Mesenchymal stem cell (in vitro differentiated cells and primary cell): ENCODE results near the gene MORC2.

Source experiments
- DNase-seq: peaks from one replicate; pipeline ENCODE4 v3.0.0-alpha.2; 2013
- H2AFZ ChIP-seq: one replicate; pipeline ENCODE4 v1.6.1; 2013; ENCODE audit warnings: low read depth, mild to moderate bottlenecking, control low read depth, inconsistent platforms, low read length, moderate library complexity
- H2AK5ac ChIP-seq: 2 replicates; pipeline ENCODE4 v1.6.1; 2013; ENCODE audit warnings: low read length, moderate library complexity, mild to moderate bottlenecking, inconsistent platforms; ENCODE audit not compliant: severe bottlenecking
- H2BK120ac ChIP-seq: one replicate; pipeline ENCODE4 v1.6.1; 2013; ENCODE audit warnings: low read depth, mild to moderate bottlenecking, inconsistent platforms, low read length, moderate library complexity
- H2BK12ac ChIP-seq, 2 experiments: one replicate each; pipeline ENCODE4 v1.6.1; 2013; ENCODE audit warnings: inconsistent platforms in 2 of 2, low read length in 2 of 2, mild to moderate bottlenecking in 2 of 2, moderate library complexity in 2 of 2, control low read depth in 1 of 2
- H2BK15ac ChIP-seq: one replicate; pipeline ENCODE4 v1.6.1; 2013; ENCODE audit warnings: mild to moderate bottlenecking, low read depth, inconsistent platforms; ENCODE audit not compliant: poor library complexity, severe bottlenecking
- H2BK5ac ChIP-seq: 2 replicates; pipeline ENCODE4 v1.6.1; 2013; ENCODE audit warnings: low read depth, mild to moderate bottlenecking, low read length, control low read depth, inconsistent platforms; ENCODE audit not compliant: poor library complexity, severe bottlenecking
- H3K14ac ChIP-seq, 2 experiments: one replicate each; pipeline ENCODE4 v1.6.1; 2013; ENCODE audit warnings: inconsistent platforms in 2 of 2, low read length in 2 of 2, control low read depth in 1 of 2, mild to moderate bottlenecking in 1 of 2, moderate library complexity in 1 of 2
- H3K18ac ChIP-seq, 2 experiments: one replicate each; pipeline ENCODE4 v1.6.1; 2013; ENCODE audit warnings: inconsistent platforms in 2 of 2, low read length in 2 of 2, control low read depth in 1 of 2, low read depth in 1 of 2, mild to moderate bottlenecking in 1 of 2
- H3K23ac ChIP-seq, 2 experiments: one replicate each; pipeline ENCODE4 v1.6.1; 2013; ENCODE audit warnings: inconsistent platforms in 2 of 2, low read length in 2 of 2, mild to moderate bottlenecking in 2 of 2, moderate library complexity in 2 of 2, control low read depth in 1 of 2
- H3K27ac ChIP-seq: 2 replicates; pipeline ENCODE4 v1.5.1; 2013; ENCODE audit warnings: mild to moderate bottlenecking, moderate library complexity, low read length, control low read depth, inconsistent platforms; ENCODE audit not compliant: poor library complexity, severe bottlenecking
- H3K27me3 ChIP-seq, 2 experiments: 2 replicates each; pipeline versions ENCODE4 v1.6.1 to v1.7.0; 2013; ENCODE audit warnings: low read length in 2 of 2, mild to moderate bottlenecking in 2 of 2, moderate library complexity in 2 of 2, control low read depth in 1 of 2, inconsistent platforms in 1 of 2; ENCODE audit not compliant: control insufficient read depth in 1 of 2, insufficient read depth in 1 of 2
- H3K36me3 ChIP-seq, 2 experiments: 2 replicates each; pipeline versions ENCODE4 v1.6.1 to v1.7.0; 2013; ENCODE audit warnings: low read length in 2 of 2, control low read depth in 1 of 2, inconsistent platforms in 1 of 2, low read depth in 1 of 2, mild to moderate bottlenecking in 1 of 2; ENCODE audit not compliant: insufficient read depth in 2 of 2, control insufficient read depth in 1 of 2
- H3K4ac ChIP-seq, 2 experiments: one replicate each; pipeline ENCODE4 v1.6.1; 2013; ENCODE audit warnings: inconsistent platforms in 2 of 2, low read length in 2 of 2, mild to moderate bottlenecking in 2 of 2, moderate library complexity in 2 of 2, control low read depth in 1 of 2, low read depth in 1 of 2
- H3K4me1 ChIP-seq: 2 replicates; pipeline ENCODE4 v1.6.1; 2013; ENCODE audit warnings: low read depth, low read length, control low read depth; ENCODE audit not compliant: control insufficient read depth, insufficient read depth
- H3K4me2 ChIP-seq: 2 replicates; pipeline ENCODE4 v1.6.1; 2013; ENCODE audit warnings: low read length, mild to moderate bottlenecking, inconsistent platforms; ENCODE audit not compliant: poor library complexity, severe bottlenecking
- H3K4me3 ChIP-seq, 2 experiments: 2 replicates each; pipeline versions ENCODE4 v1.5.1 to v1.7.0; 2013; ENCODE audit warnings: low read length in 2 of 2, mild to moderate bottlenecking in 2 of 2, control low read depth in 1 of 2, low read depth in 1 of 2; ENCODE audit not compliant: insufficient read depth in 1 of 2
- H3K79me1 ChIP-seq: replicated peaks from 2 replicates; pipeline ENCODE4 v1.6.1; 2013; ENCODE audit warnings: mild to moderate bottlenecking, control low read depth, low read length, inconsistent platforms; ENCODE audit not compliant: poor library complexity, severe bottlenecking
- H3K9ac ChIP-seq: 2 replicates; pipeline ENCODE4 v1.7.0; 2013; ENCODE audit warnings: mild to moderate bottlenecking, low read length, moderate library complexity
- H3K9me3 ChIP-seq: 2 replicates; pipeline ENCODE4 v1.7.0; 2013; ENCODE audit warnings: mild to moderate bottlenecking, low read length; ENCODE audit not compliant: control insufficient read depth
- H4K8ac ChIP-seq: one replicate; pipeline ENCODE4 v1.6.1; 2013; ENCODE audit warnings: inconsistent platforms, mild to moderate bottlenecking, low read length, moderate library complexity
- H4K91ac ChIP-seq: one replicate; pipeline ENCODE4 v1.6.1; 2013; ENCODE audit warnings: mild to moderate bottlenecking, low read length, inconsistent platforms
- WGBS: methylation state at CpG from one replicate; pipeline ENCODE4 v1.1.7; 2013; ENCODE audit warnings: mixed read lengths; 5-methylcytosine and 5-hydroxymethylcytosine counted together

Gene MORC2

DNA sequence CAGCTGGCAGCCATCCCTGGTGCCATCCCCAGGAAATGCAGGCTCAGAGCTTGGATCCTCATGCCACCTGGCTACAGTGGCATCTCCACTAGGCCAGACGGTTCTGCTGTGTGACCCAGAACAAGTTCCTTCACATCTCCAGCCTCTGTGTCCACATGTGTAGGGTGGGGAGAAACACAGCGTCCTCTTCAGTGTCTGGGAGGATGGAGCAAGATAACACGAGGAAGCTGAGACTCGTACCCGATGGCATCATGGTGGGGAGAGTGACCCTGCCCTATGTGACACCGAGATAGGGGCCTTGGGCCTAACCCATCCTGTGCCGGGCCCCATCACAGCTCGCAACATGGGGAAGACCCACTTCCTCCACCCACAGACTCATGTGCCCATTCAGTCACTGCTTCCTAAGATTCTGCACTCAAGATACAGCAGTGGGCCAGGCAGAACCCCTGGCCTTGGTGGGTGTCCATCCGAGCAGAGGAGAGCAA lies 78.5 kb downstream of the MORC2 start:
- Histone ChIP-seq H3K27ac (no peak overlapping the region), H2BK12ac (no peak overlapping the region), H3K4ac (no peak overlapping the region), H3K9me3 (no peaks in the 10 kb centered on the region), H2BK5ac (no peak overlapping the region), H4K8ac (no peak overlapping the region), H3K23ac (no peak overlapping the region), H3K4me3 (no peak overlapping the region), H3K18ac (no peak overlapping the region), H2BK15ac (no peak overlapping the region), H4K91ac (no peak overlapping the region), H3K36me3 (peaks cover 21 to 54% of the 10 kb centered on the region in 2 experiments), H2BK120ac (no peak overlapping the region), H3K79me1 (no peaks in the 10 kb centered on the region), H3K14ac (no peak overlapping the region), H2AK5ac (no peak overlapping the region), H3K4me1 (no peaks in the 10 kb centered on the region), H2AFZ (no peak overlapping the region), H3K27me3 (no peaks in the 10 kb centered on the region), H3K9ac (no peak overlapping the region), H3K4me2 (no peak overlapping the region)
- DNase-seq = no peak
- 86% methylated on average over 9 of the region's 9 CpGs for WGBS

DNA sequence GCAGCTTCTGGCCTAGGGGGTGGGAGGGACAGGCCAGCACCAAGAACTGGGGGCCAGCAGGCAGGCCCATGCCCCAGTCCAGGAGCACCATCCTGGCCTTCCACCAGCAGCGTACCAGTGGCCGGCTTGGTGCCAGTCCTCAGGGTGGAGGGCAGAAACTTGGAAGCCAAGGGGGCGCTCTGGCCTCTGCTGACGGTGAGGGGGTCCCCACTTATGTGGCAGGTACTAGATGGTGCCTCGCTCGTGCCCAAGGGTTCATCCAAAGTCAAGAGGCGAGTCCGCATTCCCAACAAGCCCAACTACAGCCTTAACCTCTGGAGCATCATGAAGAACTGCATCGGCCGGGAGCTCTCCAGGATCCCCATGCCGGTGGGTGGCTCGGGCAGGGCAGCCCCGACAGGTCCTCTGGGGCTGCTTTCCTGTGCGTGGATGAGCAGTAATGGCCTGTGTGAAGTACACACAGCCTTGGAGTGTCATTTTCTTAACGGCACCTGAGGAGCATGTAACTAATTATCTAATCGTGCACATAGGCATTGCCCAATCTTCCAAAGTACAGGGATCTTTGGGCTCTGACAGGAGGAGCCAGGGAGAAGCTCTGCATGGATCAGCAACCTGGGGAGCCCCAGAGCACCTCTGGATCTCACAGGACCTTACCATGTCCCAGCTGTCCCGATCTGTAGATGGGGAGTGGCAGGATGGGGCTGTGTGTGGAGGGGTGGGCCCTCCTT lies 79.1 kb downstream of the MORC2 start:
- H3K4me3 ChIP-seq = no peak overlapping the region
- H2BK12ac ChIP-seq = no peak overlapping the region
- no peak overlapping the region for H2AK5ac ChIP-seq
- H4K8ac ChIP-seq = no peak overlapping the region
- H3K14ac ChIP-seq = no peak overlapping the region
- H3K4ac ChIP-seq = no peak overlapping the region
- no peaks in the 10 kb centered on the region for H3K79me1 ChIP-seq
- no peak overlapping the region for H2BK15ac ChIP-seq
- H3K27ac ChIP-seq = no peak overlapping the region
- peaks cover 21 to 49% of the 10 kb centered on the region in 2 experiments for H3K36me3 ChIP-seq
- no peaks in the 10 kb centered on the region for H3K4me1 ChIP-seq
- no peak for DNase-seq
- H3K9me3 ChIP-seq = no peaks in the 10 kb centered on the region
- no peak overlapping the region for H2BK120ac ChIP-seq
- H2AFZ ChIP-seq = no peak overlapping the region
- no peak overlapping the region for H3K18ac ChIP-seq
- no peak overlapping the region for H2BK5ac ChIP-seq
- no peak overlapping the region for H3K9ac ChIP-seq
- 85% methylated on average over 17 of the region's 17 CpGs for WGBS
- no peak overlapping the region for H4K91ac ChIP-seq
- H3K27me3 ChIP-seq = no peaks in the 10 kb centered on the region
- no peak overlapping the region for H3K4me2 ChIP-seq
- no peak overlapping the region for H3K23ac ChIP-seq

DNA sequence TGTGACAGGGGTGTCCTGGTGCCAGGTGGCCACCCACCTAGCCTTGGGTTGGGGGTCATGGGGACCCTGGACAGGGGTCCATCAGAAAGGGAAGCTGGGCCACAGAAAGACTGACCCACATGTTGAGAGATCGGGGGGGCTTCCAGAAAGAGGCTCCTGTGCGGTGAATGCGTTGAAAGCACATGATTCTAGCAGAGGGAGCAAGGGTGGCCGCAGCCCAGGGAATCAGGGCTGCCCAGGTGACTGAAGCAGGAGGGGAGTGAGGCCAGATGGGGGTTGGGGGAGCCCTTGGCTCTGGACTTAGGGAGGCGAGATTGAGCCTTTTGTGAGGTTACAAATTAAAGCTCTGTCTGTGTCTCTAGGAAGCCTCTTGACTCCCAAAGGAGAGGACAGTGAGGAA lies 80.7 kb downstream of the MORC2 start:
- DNase-seq = no peak
- no peak overlapping the region for H2AFZ ChIP-seq
- no peaks in the 10 kb centered on the region for H3K9me3 ChIP-seq
- H3K36me3 ChIP-seq = peaks cover 19 to 37% of the 10 kb centered on the region in 2 experiments
- H3K27me3 ChIP-seq = peaks cover 0 to 13% of the 10 kb centered on the region in 2 experiments
- H2BK120ac ChIP-seq = no peak overlapping the region
- no peak overlapping the region for H3K9ac ChIP-seq
- no peak overlapping the region for H4K91ac ChIP-seq
- no peak overlapping the region for H2BK5ac ChIP-seq
- H3K4me3 ChIP-seq = no peak overlapping the region
- no peaks in the 10 kb centered on the region for H3K79me1 ChIP-seq
- 90% methylated on average over 5 of the region's 5 CpGs for WGBS
- no peak overlapping the region for H3K18ac ChIP-seq
- H3K4me2 ChIP-seq = no peak overlapping the region
- no peak overlapping the region for H3K4ac ChIP-seq
- H2BK12ac ChIP-seq = no peak overlapping the region
- no peak overlapping the region for H3K14ac ChIP-seq
- H2BK15ac ChIP-seq = no peak overlapping the region
- H4K8ac ChIP-seq = no peak overlapping the region
- H3K23ac ChIP-seq = no peak overlapping the region
- H3K4me1 ChIP-seq = no peaks in the 10 kb centered on the region
- no peak overlapping the region for H2AK5ac ChIP-seq
- H3K27ac ChIP-seq = no peak overlapping the region

DNA sequence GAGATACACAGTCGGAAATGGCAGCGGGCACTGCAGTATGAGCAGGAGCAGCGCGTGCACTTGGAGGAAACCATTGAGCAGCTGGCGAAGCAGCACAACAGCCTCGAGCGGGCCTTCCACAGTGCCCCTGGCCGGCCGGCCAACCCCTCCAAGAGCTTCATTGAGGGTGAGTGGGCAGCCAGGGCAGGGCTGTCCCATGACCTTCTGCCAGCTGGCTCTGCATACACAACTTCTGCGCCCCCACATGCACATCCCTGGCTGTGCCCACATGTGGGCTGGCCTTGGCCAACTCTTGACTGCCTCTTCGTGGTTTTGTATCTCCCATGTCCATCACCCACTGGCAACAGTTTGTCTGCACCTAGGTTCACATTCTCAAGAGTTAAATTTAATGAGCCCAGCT lies 81.1 kb downstream of the MORC2 start:
- H2AK5ac ChIP-seq = no peak overlapping the region

More for the DNA sequence above, 81.1 kb downstream of the MORC2 start:
- Histone ChIP-seq H3K4me1 (no peaks in the 10 kb centered on the region), H3K9ac (no peak overlapping the region), H2BK120ac (no peak overlapping the region), H2BK5ac (no peak overlapping the region), H2BK12ac (no peak overlapping the region), H3K4me3 (no peak overlapping the region), H3K23ac (no peak overlapping the region), H3K4me2 (no peak overlapping the region), H2AFZ (no peak overlapping the region), H4K8ac (no peak overlapping the region), H3K14ac (no peak overlapping the region), H3K18ac (no peak overlapping the region), H3K27me3 (peaks cover 0 to 13% of the 10 kb centered on the region in 2 experiments), H3K27ac (no peak overlapping the region), H3K36me3 (peaks cover 16 to 33% of the 10 kb centered on the region in 2 experiments), H3K9me3 (no peaks in the 10 kb centered on the region), H3K4ac (no peak overlapping the region), H3K79me1 (no peaks in the 10 kb centered on the region), H2BK15ac (no peak overlapping the region), H4K91ac (no peak overlapping the region)
- DNase-seq = no peak
- 91% methylated on average over 11 of the region's 11 CpGs for WGBS
